Neuronal stem cell (in vitro differentiated cells): ENCODE results near the gene ZSCAN21.
A peak's percentile ranks its signal among the peaks of the same experiment; 100 is the strongest.

Experiments used
- DNase-seq: peaks from one replicate; pipeline ENCODE4 v3.0.0-alpha.2; 2013; ENCODE audit warnings: low spot score
- H2AFZ ChIP-seq: one replicate; pipeline ENCODE4 v1.6.1; 2013; ENCODE audit warnings: mild to moderate bottlenecking, low read length, inconsistent platforms
- H2AK5ac ChIP-seq: 2 replicates; pipeline ENCODE4 v1.6.1; 2013; ENCODE audit warnings: low read depth, mild to moderate bottlenecking, inconsistent platforms, low read length, moderate library complexity, mixed read lengths
- H2BK120ac ChIP-seq: 2 replicates; pipeline ENCODE4 v1.6.1; 2013; ENCODE audit warnings: low read depth, mild to moderate bottlenecking, inconsistent platforms, low read length, moderate library complexity, mixed read lengths
- H2BK12ac ChIP-seq: one replicate; pipeline ENCODE4 v1.6.1; 2013; ENCODE audit warnings: low read length, inconsistent platforms
- H2BK15ac ChIP-seq: 2 replicates; pipeline ENCODE4 v1.6.1; 2013; ENCODE audit warnings: mild to moderate bottlenecking, low read length, inconsistent platforms, mixed read lengths
- H2BK5ac ChIP-seq: one replicate; pipeline ENCODE4 v1.6.1; 2013; ENCODE audit warnings: inconsistent platforms, mild to moderate bottlenecking, low read length, moderate library complexity
- H3K14ac ChIP-seq: one replicate; pipeline ENCODE4 v1.6.1; 2013; ENCODE audit warnings: low read length, inconsistent platforms
- H3K18ac ChIP-seq: 2 replicates; pipeline ENCODE4 v1.6.1; 2013; ENCODE audit warnings: low read length, inconsistent platforms
- H3K23ac ChIP-seq: 2 replicates; pipeline ENCODE4 v1.6.1; 2013; ENCODE audit warnings: low read depth, mild to moderate bottlenecking, mixed read lengths, low read length, inconsistent platforms; ENCODE audit not compliant: poor library complexity
- H3K27ac ChIP-seq: replicated peaks from 3 replicates; pipeline ENCODE4 v1.5.1; 2013; ENCODE audit warnings: low read length, inconsistent platforms
- H3K27me3 ChIP-seq, 3 experiments: 2 replicates each; pipeline ENCODE4 v1.6.1; 2013; ENCODE audit warnings: low read length in 3 of 3, mild to moderate bottlenecking in 2 of 3, inconsistent platforms in 1 of 3, low read depth in 1 of 3, mixed read lengths in 1 of 3, moderate library complexity in 1 of 3; ENCODE audit not compliant: control insufficient read depth in 3 of 3, insufficient read depth in 3 of 3
- H3K36me3 ChIP-seq, 2 donors: replicated peaks in 1 of 2; 2 replicates each; pipeline ENCODE4 v1.6.1; 2013; ENCODE audit warnings: low read length in 2 of 2; ENCODE audit not compliant: control insufficient read depth in 2 of 2, insufficient read depth in 2 of 2
- H3K4ac ChIP-seq: 2 replicates; pipeline ENCODE4 v1.6.1; 2013; ENCODE audit warnings: inconsistent platforms, mild to moderate bottlenecking, low read length, moderate library complexity
- H3K4me1 ChIP-seq, 2 donors: 1 replicate in 1 of 2; 2 replicates in 1 of 2; pipeline ENCODE4 v1.6.1; 2013; ENCODE audit warnings: low read length in 2 of 2, low read depth in 1 of 2; ENCODE audit not compliant: control insufficient read depth in 2 of 2, insufficient read depth in 1 of 2
- H3K4me2 ChIP-seq: one replicate; pipeline ENCODE4 v1.6.1; 2013; ENCODE audit warnings: mild to moderate bottlenecking, low read length, inconsistent platforms; ENCODE audit not compliant: insufficient read depth, poor library complexity, severe bottlenecking
- H3K4me3 ChIP-seq, 2 donors: 2 replicates each; pipeline ENCODE4 v1.5.1; 2013; ENCODE audit warnings: low read length in 2 of 2, mild to moderate bottlenecking in 2 of 2, inconsistent platforms in 1 of 2, moderate library complexity in 1 of 2
- H3K79me1 ChIP-seq: one replicate; pipeline ENCODE4 v1.6.1; 2013; ENCODE audit warnings: low read depth, mild to moderate bottlenecking, inconsistent platforms, low read length, moderate library complexity
- H3K9ac ChIP-seq: one replicate; pipeline ENCODE4 v1.6.1; 2013; ENCODE audit warnings: mild to moderate bottlenecking, low read depth, low read length, inconsistent platforms; ENCODE audit not compliant: poor library complexity
- H3K9me3 ChIP-seq, 2 donors: replicated peaks in 1 of 2; 2 replicates each; pipeline versions ENCODE3 to v1.6.1; 2013; ENCODE audit warnings: low read length in 2 of 2, mild to moderate bottlenecking in 2 of 2, inconsistent platforms in 1 of 2, low read depth in 1 of 2, mixed read lengths in 1 of 2, moderate library complexity in 1 of 2; ENCODE audit not compliant: control insufficient read depth in 2 of 2, insufficient read depth in 1 of 2
- H4K8ac ChIP-seq: one replicate; pipeline ENCODE4 v1.6.1; 2013; ENCODE audit warnings: low read depth, mild to moderate bottlenecking, inconsistent platforms, low read length, moderate library complexity
- H4K91ac ChIP-seq: one replicate; pipeline ENCODE4 v1.6.1; 2013; ENCODE audit warnings: low read length, low read depth, mild to moderate bottlenecking, inconsistent platforms; ENCODE audit not compliant: poor library complexity
- WGBS, 2 donors: extraction: QIAGEN DNeasy Blood & Tissue Kit; methylation state at CpG; one replicate each; pipeline ENCODE4 v1.1.7; 2013; ENCODE audit warnings: missing lambda C conversion rate in 2 of 2, mixed read lengths in 1 of 2; ENCODE audit not compliant: insufficient read length in 2 of 2, insufficient replicate concordance in 1 of 2; ENCODE audit errors: extremely low coverage in 2 of 2; 5-methylcytosine and 5-hydroxymethylcytosine counted together

The ZSCAN21 gene

GRCh38 chr7:100088095-100088620 is 38.6 kb downstream of the ZSCAN21 start:
- Histone ChIP-seq H3K23ac (no peak overlapping the region), H3K4me3 (peak overlapping the region; percentile 95), H3K18ac (peak overlapping the region; percentile 50), H2AFZ (peak overlapping the region; percentile 91), H4K8ac (no peak overlapping the region), H2BK12ac (no peak overlapping the region), H3K36me3 (peaks cover 25 to 30% of the 10 kb centered on the region in 2 donors), H2BK5ac (peak overlapping the region; percentile 77), H3K4me2 (peak overlapping the region; percentile 74), H3K14ac (no peak overlapping the region), H3K9me3 (no peaks in the 10 kb centered on the region), H2AK5ac (peak overlapping the region; percentile 90), H3K4ac (peak overlapping the region; percentile 58), H3K27ac (peak overlapping the region; percentile 73), H2BK15ac (no peak overlapping the region), H4K91ac (no peak overlapping the region), H3K27me3 (peaks cover 0 to 2% (median 0%) of the 10 kb centered on the region in 3 experiments), H3K79me1 (no peaks in the 10 kb centered on the region), H2BK120ac (no peak overlapping the region), H3K9ac (peak overlapping the region; percentile 95), H3K4me1 (peaks cover 0 to 5% of the 10 kb centered on the region in 2 donors)
- DNase-seq: no peak
- no CpG with 5 or more reads among the region's 11 CpGs for WGBS, 2 donors

DNA sequence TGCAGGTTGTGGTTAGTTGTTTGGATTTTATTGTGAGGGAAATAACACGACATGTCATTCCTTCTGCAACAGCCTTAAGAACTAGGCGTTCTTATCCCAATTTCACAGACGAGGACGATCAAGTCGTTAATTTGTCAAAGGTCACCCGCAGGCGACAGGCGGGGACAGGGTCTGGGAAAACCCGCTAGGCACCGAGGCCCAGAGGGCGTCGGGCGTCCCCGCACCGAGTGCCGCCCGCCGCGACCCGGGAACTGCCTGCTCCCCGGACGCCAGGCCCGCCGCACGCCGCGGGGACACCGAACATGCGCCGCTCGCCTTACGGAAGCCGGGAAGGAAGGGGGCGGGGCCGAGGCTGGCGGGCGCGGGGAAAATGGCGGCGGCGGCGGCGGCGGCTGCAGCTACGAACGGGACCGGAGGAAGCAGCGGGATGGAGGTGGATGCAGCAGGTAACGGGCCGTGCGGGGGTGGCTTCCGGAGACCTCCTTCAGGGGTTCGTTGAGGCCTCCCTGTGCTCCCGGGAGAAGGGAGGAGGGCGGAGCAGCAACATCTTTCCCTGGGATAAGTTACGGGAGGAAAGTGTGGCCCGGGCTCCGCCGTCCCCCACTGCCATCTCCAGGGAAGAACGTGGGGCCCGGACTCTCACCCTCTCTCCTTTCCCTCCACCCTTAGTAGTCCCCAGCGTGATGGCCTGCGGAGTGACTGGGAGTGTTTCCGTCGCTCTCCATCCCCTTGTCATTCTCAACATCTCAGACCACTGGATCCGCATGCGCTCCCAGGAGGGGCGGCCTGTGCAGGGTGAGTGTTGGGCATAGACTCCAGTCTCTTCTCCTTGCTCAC is 39.3 kb downstream of the ZSCAN21 start, which contains the start of gene COPS6:
Gene COPS6, plus strand, starts transcription at position 349 of the 837 bp plus-strand sequence. Its CDS starts 22 bp downstream, at position 371.
- Histone ChIP-seq H2BK5ac (peak within 1 kb of the TSS; percentile 77), H3K27me3 (peaks cover 0 to 2% (median 0%) of the 10 kb centered on the region in 3 experiments), H3K36me3 (peaks cover 32 to 37% of the 10 kb centered on the region in 2 donors), H3K4me1 (peaks cover 0 to 5% of the 10 kb centered on the region in 2 donors), H4K8ac (no peak within 1 kb of the TSS), H3K4ac (peak within 1 kb of the TSS; percentile 93), H3K9me3 (no peaks in the 10 kb centered on the region), H3K9ac (peak within 1 kb of the TSS; percentile 95), H2BK12ac (no peak within 1 kb of the TSS), H2AFZ (peak within 1 kb of the TSS; percentile 91), H2BK120ac (no peak within 1 kb of the TSS), H2BK15ac (peak within 1 kb of the TSS; percentile 21), H3K23ac (peak within 1 kb of the TSS; percentile 97), H2AK5ac (peak within 1 kb of the TSS; percentile 90), H4K91ac (no peak within 1 kb of the TSS), H3K4me3 (peak within 1 kb of the TSS; percentile 95), H3K18ac (peak within 1 kb of the TSS; percentile 99), H3K27ac (peak within 1 kb of the TSS; percentile 84), H3K79me1 (peaks cover 3% of the 10 kb centered on the region), H3K14ac (peak within 1 kb of the TSS; percentile 91), H3K4me2 (peak within 1 kb of the TSS; percentile 74)
- peak; percentile 75 for DNase-seq
- WGBS, 2 donors: no CpG with 5 or more reads among the region's 68 CpGs

- H4K91ac ChIP-seq: no peak overlapping the region
Measured at GRCh38 chr7:100089458-100090196, 40.1 kb downstream of the ZSCAN21 start.

More at GRCh38 chr7:100089458-100090196, 40.1 kb downstream of the ZSCAN21 start:
- Histone ChIP-seq H2AK5ac (peak overlapping the region; percentile 85), H3K14ac (peak overlapping the region; percentile 91), H3K27me3 (peaks cover 0 to 2% (median 0%) of the 10 kb centered on the region in 3 experiments), H2BK12ac (no peak overlapping the region), H2AFZ (peak overlapping the region; percentile 91), H3K9ac (peak overlapping the region; percentile 95), H3K36me3 (peaks cover 39 to 45% of the 10 kb centered on the region in 2 donors), H3K4me2 (peak overlapping the region; percentile 74), H3K23ac (peak overlapping the region; percentile 97), H3K4me3 (peak overlapping the region; percentile 95), H2BK15ac (no peak overlapping the region), H3K79me1 (peaks cover 6% of the 10 kb centered on the region), H2BK5ac (peak overlapping the region; percentile 77), H3K4me1 (peaks cover 0 to 5% of the 10 kb centered on the region in 2 donors), H4K8ac (no peak overlapping the region), H2BK120ac (no peak overlapping the region), H3K27ac (peak overlapping the region; percentile 84), H3K4ac (no peak overlapping the region), H3K18ac (peak overlapping the region; percentile 99), H3K9me3 (no peaks in the 10 kb centered on the region)
- WGBS, 2 donors: no CpG with 5 or more reads among the region's 7 CpGs
- no peak for DNase-seq
